ENCODE data around the gene IQCH.

DNA sequence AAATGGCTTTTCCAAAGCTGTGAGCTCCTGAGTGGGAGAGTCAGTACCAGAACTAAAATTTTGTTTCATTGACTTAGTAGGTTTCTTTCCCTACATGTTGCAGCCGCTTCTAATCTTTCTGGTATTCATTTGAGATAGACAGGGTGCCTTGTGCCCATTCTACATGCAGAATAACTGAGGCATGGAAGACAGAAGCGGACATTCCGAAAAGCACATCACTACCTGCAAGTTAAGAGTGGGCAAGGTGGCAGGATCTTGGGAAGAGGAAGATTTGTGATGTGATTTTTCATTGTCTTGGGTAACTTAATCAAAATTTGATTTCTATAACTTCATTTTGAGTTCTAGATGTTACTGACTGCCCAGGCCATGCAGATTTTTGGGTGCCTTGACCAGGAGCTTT lies 289.9 kb downstream of the IQCH start:
- TF ChIP-seq CTCF (IDR thresholded peaks at IDR 0.05; ENCODE audit: low read length), result no peak
- TF ChIP-seq EZH2 (optimal IDR thresholded peaks at IDR 0.05; ENCODE audit: low read depth, low read length), result no peak
